HUES6 (cell line): ENCODE data around the gene RNF34.
"Not testable (repeated sequence)": the region's sequence is repeated elsewhere in the genome, so short reads cannot be mapped to it uniquely, and the experiment has no call there.

Experiments used
- H3K27ac ChIP-seq: 2 replicates; pipeline ENCODE4 v1.7.0; 2013; ENCODE audit warnings: low read depth, mild to moderate bottlenecking, low read length, inconsistent platforms
- H3K27me3 ChIP-seq: 2 replicates; pipeline ENCODE4 v1.6.1; 2013; ENCODE audit warnings: low read length; ENCODE audit not compliant: control insufficient read depth, insufficient read depth
- H3K36me3 ChIP-seq: 2 replicates; pipeline ENCODE4 v1.6.1; 2013; ENCODE audit warnings: low read length; ENCODE audit not compliant: control insufficient read depth, insufficient read depth
- H3K4me1 ChIP-seq: 2 replicates; pipeline ENCODE4 v1.6.1; 2013; ENCODE audit warnings: low read length; ENCODE audit not compliant: control insufficient read depth, insufficient read depth
- H3K4me3 ChIP-seq: 2 replicates; pipeline ENCODE4 v1.5.1; 2013; ENCODE audit warnings: low read depth, low read length
- H3K9ac ChIP-seq: one replicate; pipeline ENCODE4 v1.6.1; 2013; ENCODE audit warnings: mild to moderate bottlenecking, low read length
- H3K9me3 ChIP-seq: 2 replicates; pipeline ENCODE4 v1.6.1; 2013; ENCODE audit warnings: low read depth, low read length; ENCODE audit not compliant: control insufficient read depth, insufficient read depth

RNF34 gene

DNA sequence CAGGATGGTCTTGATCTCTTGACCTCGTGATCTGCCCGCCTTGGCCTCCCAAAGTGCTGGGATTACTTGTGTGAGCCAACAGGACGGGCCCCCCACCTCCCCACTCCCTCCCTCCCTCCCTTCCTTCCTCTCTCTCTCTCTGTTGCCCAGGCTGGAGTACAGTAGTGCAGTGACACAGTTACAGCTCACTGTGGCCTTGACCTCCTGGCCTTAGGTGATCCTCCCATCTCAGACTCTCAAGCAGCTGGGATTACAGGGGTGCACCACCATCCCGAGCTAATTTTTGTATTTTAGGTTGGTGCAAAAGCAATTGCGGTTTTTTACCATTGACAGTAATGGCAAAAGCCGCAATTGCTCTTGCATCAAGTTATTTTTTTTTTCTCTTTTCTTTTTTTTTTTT is 28.5 kb upstream of the RNF34 start:
- H3K4me1 ChIP-seq, result no peaks in the 10 kb centered on the region
- no peaks in the 10 kb centered on the region for H3K9me3 ChIP-seq
- no peak overlapping the region for H3K27ac ChIP-seq

DNA sequence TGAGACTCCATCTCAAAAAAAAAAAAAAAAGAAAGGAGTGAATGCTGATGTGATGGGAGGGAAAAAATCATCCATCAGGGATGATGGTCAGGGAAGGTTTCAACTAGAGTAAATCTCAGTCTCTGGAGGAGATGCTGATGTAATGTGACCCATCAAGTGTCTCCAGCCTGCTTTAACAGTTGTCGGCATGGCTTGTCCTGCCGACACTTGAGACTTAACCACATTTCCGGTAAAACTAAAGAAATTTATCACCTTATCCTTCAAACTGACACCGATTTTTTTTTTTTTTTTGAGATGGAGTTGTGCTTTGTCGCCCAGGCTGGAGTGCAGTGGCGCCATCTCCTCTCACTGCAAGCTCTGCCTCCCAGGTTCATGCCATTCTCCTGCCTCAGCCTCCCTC is 26.2 kb upstream of the RNF34 start:
- no peaks in the 10 kb centered on the region for H3K27me3 ChIP-seq
- H3K9ac ChIP-seq, result no peak overlapping the region
- H3K27ac ChIP-seq, result no peak overlapping the region
- no peaks in the 10 kb centered on the region for H3K9me3 ChIP-seq
- H3K4me3 ChIP-seq, result no peak overlapping the region
- H3K36me3 ChIP-seq, result no peaks in the 10 kb centered on the region
- H3K4me1 ChIP-seq, result no peaks in the 10 kb centered on the region

More for the DNA sequence above, 28.5 kb upstream of the RNF34 start:
- Histone ChIP-seq H3K4me3 (no peak overlapping the region), H3K9ac (no peak overlapping the region), H3K36me3 (no peaks in the 10 kb centered on the region), H3K27me3 (no peaks in the 10 kb centered on the region)

DNA sequence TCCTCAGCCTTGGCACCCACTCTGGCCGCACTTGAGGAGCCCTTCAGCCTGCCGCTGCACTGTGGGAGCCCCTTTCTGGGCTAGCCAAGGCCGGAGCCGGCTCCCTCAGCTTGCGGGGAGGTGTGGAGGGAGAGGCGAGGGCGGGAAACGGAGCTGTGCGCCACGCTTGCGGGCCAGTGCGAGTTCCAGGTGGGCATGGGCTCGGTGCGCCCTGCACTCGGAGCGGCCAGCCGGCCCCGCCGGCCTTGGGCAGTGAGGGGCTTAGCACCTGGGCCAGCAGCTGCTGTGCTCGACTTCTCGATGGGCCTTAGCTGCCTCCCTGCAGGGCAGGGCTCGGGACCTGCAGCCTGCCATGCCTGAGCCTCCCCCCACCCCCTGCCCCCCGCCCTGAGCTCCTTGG is 25.6 kb upstream of the RNF34 start:
- not testable (repeated sequence) for H3K9ac ChIP-seq, H3K9me3 ChIP-seq, H3K4me3 ChIP-seq, H3K27me3 ChIP-seq, H3K36me3 ChIP-seq, H3K27ac ChIP-seq, H3K4me1 ChIP-seq

DNA sequence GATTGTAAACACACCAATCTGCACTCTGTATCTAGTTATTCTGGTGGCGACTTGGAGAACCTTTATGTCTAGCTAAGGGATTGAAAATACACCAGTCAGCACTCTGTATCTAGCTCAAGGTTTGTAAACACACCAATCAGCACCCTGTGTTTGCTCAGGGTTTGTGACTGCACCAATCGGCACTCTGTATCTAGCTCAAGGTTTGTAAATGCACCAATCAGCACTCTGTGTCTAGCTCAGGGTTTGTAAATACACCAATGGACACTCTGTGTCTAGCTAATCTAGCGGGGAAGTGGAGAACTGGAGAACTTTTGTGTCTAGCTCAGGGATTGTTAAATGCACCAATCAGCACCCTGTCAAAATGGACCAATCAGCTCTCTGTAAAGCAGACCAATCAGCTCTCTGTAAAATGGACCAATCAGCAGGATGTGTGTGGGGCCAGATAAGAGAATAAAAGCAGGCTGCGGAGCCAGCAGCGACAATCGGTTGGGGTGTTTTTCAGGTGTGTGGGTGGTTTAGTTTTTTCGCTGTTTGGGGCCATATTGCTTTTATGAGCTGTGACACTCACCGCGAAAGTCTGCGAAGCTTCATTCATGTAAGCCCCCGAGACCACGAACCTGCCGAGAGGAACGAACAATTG is 24.9 kb upstream of the RNF34 start:
- H3K9ac ChIP-seq, H3K4me3 ChIP-seq, H3K27ac ChIP-seq, H3K4me1 ChIP-seq, H3K9me3 ChIP-seq, H3K27me3 ChIP-seq, H3K36me3 ChIP-seq: not testable (repeated sequence)

DNA sequence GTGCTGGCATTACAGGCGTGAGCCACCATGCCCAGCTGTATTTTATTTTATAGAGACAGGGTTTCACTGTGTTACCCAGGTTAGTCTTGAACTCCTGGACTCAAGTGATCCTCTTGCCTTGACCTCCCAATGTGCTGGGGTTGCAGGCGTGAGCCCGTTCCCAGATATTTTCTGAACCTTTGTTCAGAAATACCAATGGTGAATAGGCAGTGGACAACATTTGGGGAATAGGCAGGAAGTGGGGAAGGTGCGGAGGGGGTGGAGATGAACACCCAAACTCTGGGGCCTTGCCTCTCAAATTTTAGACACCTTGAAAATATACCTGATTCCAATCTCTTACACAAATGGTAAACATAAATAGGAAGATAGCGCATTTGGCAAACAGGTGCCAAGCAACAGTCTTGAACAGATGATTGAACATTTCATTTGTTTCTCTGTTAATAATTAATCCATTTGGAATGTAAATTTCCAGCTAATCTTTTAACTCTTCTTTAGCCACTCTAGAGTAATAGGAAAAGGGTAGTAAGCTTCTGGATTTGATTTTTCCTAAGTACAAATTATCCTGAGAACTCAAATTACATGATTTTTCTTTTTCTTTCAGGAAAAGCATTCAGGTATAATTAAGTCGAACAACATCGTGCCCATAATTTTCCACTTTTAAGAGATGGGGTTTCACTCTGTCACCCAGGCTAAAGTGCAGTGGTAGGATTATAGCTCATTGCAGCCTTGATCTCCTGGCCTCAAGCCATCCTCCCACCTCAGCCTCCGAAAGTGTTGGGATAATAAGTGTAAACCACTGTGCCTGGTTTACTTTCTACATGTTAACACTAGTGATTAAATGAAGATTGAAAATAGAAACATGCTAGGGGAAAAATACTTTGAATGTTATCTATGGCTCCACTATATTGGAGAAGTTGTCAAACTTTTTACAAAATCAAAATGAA is 22.9 kb upstream of the RNF34 start:
- no peak overlapping the region for H3K9ac ChIP-seq
- no peaks in the 10 kb centered on the region for H3K9me3 ChIP-seq
- H3K27me3 ChIP-seq, result no peaks in the 10 kb centered on the region
- H3K36me3 ChIP-seq, result no peaks in the 10 kb centered on the region
- no peak overlapping the region for H3K4me3 ChIP-seq
- no peak overlapping the region for H3K27ac ChIP-seq
- no peaks in the 10 kb centered on the region for H3K4me1 ChIP-seq

DNA sequence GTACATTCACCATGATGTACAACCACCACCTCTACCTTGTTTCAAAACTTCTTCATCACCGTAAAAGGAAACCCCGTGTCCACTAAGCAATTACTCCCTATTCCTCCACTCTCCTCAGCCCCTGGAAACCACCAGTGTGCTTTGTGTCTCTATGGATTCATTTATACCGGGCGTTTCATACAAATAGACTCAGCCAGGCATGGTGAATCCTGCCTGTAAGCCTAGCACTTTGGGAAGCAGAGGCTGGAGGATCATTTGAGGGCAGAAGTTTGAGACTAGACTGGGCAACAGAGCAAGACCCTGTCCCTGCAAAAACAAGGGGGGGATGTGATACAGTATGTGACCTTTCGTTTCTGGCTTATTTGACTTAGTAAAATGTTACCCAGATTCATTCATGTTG is 21.2 kb upstream of the RNF34 start:
- Histone ChIP-seq H3K9me3 (no peaks in the 10 kb centered on the region), H3K36me3 (no peaks in the 10 kb centered on the region), H3K4me1 (no peaks in the 10 kb centered on the region), H3K27ac (no peak overlapping the region), H3K27me3 (no peaks in the 10 kb centered on the region), H3K4me3 (no peak overlapping the region), H3K9ac (no peak overlapping the region)

DNA sequence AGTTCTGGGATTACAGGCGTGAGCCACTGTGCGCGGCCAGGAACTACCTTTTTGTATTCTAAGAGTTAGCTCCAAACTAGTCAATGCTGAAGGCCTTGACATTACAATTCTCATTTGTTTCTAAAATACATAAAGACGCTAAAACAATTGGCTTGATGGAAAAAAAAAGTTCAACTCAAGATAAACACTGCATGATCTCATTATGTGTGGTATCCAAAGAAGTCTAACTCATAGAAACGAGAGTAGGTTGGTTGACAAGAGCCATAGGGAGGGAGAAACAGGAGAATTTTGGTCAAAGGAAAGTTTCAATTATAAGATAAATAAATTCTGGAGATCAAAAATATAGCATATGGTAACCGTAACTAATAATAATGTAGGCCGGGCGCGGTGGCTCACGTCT is 20.0 kb upstream of the RNF34 start:
- Histone ChIP-seq H3K9me3 (no peaks in the 10 kb centered on the region), H3K27ac (no peak overlapping the region), H3K4me1 (no peaks in the 10 kb centered on the region), H3K9ac (no peak overlapping the region), H3K36me3 (no peaks in the 10 kb centered on the region), H3K27me3 (no peaks in the 10 kb centered on the region), H3K4me3 (no peak overlapping the region)

DNA sequence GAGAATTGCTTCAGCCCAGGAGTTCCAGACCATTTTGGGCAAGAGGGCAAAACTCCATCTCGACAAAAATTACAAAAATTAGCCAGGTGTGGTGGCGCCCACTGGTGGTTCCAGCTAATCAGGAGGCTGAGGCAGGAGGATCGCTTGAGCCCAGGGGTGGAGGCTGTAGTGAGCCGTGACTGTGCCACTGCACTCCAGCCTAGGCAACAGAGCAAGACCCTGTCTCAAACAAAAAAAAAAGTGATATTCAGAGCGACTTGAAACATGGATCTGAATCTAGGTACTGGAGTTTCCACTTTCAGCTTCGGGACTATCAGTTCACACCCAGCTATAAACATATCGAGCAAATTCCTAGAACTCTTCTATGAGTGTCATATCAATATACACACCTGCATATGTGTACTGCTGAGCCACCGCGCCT is 16.3 kb upstream of the RNF34 start:
- Histone ChIP-seq H3K9ac (no peak overlapping the region), H3K27me3 (no peaks in the 10 kb centered on the region), H3K4me1 (0 out of 2 replicates have a peak, but pooled peaks cover 1% of the 10 kb centered on the region), H3K4me3 (no peak overlapping the region), H3K36me3 (no peaks in the 10 kb centered on the region), H3K9me3 (no peaks in the 10 kb centered on the region), H3K27ac (no peak overlapping the region)

DNA sequence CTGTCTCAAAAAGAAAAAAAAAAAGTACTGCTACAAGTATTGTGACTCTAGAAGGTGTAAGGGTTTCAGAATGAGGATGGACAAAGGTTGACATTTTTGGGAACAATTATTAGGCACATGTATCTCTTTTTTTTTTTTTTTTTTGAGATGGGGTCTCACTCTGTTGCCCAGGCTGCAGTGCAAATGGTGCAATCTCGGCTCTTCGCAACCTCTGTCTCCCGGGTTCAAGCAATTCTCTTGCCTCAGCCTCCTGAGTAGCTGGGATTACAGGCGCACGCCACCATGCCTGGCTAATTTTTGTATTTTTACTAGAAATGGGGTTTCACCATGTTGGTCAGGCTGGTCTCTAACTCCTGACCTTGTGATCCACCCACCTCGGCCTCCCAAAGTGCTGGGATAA is 15.0 kb upstream of the RNF34 start:
- H3K4me3 ChIP-seq, H3K27ac ChIP-seq, H3K9me3 ChIP-seq, H3K36me3 ChIP-seq, H3K9ac ChIP-seq, H3K4me1 ChIP-seq, H3K27me3 ChIP-seq: not testable (repeated sequence)

DNA sequence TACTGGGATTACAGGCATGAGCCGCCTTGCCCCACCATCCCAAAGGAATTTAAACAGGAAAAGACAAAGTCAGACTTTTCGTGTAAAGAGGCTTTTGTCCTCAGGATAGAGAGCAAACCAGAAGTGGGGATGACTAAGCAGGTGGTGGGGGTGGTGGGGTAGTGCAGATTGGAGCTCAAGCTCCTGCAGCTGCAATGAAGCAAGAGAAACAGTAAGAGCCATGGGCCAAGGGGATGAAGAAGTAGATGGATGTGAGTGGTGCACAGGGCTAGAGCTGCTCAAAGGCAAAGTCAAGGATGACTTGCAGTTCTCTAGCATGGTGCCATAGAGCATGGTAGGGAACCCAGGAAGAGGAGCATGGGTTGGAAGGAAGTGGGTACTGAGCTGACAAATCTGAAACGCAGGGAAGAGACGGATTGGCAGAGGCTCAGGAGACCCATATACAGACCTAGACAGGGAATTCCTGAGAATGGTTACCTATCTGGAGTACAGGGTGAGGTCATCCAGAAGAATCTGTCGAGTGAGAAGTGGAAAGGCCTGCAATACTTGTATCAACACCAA is 11.4 kb upstream of the RNF34 start:
- H3K9me3 ChIP-seq, result no peaks in the 10 kb centered on the region
- H3K27ac ChIP-seq, result no peak overlapping the region

DNA sequence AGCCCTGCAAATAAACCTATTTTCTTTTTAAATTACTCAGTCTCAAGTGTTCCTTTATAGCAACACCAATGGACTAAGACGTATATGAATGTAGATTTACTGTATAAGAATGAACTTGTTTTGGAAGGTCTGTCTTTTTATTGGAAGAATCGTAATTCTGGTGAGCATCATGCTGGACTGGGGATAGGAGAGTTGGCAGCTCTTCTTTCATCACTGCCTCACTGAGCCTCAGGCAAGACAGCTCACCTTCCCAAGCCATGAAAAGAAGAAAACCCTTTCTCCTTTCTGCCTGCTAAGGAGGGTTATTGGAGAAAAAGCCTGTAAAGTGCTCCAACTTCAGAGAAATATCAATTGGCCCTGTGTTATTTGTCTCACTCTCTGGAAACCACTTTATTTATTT is 9.1 kb upstream of the RNF34 start:
- Histone ChIP-seq H3K27ac (no peak overlapping the region), H3K9me3 (no peaks in the 10 kb centered on the region), H3K27me3 (no peaks in the 10 kb centered on the region), H3K4me1 (0 out of 2 replicates have a peak, but pooled peaks cover 3% of the 10 kb centered on the region), H3K36me3 (no peaks in the 10 kb centered on the region), H3K4me3 (no peak overlapping the region), H3K9ac (no peak overlapping the region)

More for the DNA sequence above, 11.4 kb upstream of the RNF34 start:
- no peak overlapping the region for H3K9ac ChIP-seq
- no peak overlapping the region for H3K4me3 ChIP-seq
- no peaks in the 10 kb centered on the region for H3K27me3 ChIP-seq
- H3K4me1 ChIP-seq, result 0 out of 2 replicates have a peak, but pooled peaks cover 3% of the 10 kb centered on the region
- H3K36me3 ChIP-seq, result no peaks in the 10 kb centered on the region
